ENCODE measurements around the gene GMPR2.
"Not testable (repeated sequence)": the region's sequence is repeated elsewhere in the genome, so short reads cannot be mapped to it uniquely, and the experiment has no call there.

Gene GMPR2

DNA sequence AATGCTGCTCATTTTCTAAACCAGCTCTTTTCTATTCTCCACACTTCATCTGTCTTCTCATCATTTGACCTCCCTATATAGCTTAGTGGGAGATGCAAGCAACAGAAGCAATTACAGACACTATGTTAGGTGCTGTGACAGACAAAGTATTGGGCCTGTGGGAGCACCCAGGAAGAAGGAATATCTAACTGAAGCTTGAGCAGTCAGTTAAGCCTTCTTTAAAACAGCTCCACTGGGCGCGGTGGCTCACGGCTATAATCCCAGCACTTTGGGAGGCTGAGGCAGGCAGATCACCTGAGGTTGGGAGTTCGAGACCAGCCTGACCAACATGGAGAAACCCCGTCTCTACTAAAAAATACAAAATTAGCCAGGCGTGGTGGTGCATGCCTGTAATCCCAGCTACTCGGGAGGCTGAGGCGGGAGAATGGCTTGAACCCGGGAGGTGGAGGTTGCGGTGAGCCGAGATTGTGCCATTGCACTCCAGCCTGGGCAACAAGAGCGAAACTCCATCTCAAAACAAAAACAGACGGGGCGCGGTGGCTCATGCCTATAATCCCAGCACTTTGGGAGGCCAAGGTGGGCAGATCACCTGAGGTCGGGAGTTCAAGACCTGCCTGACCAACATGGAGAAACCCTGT, 29.4 kb upstream of the GMPR2 start:
- DNase-seq = not testable (repeated sequence)

DNA sequence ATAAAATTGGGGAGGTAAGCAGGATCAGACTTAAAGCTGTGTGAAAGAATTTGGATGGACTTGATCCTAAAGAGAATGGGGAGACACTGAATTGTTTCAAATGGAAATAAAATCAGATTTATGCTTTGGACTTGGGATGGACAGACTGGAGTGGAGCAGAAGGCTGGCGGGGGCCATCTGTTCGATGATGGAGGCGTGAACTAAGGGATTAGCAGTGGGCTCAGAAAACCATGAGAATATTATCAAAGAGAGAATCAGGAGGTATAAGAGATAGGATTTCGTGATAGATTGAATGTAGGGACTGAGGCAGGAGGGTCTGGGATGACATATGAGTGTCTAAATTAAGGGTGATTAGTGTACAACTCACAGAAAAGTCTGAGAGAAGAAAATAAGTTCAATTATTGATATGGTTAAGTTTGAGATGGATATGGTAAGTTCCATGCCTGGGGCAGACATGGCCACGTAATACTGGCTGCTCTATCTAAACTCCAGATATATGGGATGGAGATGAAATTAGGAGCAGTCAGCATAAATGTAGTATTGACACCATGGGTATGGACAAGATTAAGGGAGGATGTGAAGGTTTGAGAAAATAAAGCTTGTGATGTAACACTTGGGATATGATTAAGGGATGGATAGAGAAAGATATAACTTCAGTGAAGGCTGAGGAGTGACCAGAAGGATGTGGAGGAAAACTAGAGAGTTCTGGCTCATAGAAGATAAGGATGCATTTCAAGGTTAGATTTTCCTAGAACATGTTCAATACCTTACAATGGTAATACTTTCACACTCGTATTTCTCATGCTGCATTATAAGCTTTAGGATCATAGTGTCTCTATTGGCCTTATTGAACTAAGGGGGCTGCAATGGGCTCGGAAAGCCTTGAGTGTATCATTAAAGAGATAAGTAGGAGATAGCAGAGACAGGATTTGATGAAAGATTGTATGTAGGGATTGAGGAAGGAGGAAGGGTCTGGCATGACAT, 28.3 kb upstream of the GMPR2 start:
- DNase-seq = no peak

DNA sequence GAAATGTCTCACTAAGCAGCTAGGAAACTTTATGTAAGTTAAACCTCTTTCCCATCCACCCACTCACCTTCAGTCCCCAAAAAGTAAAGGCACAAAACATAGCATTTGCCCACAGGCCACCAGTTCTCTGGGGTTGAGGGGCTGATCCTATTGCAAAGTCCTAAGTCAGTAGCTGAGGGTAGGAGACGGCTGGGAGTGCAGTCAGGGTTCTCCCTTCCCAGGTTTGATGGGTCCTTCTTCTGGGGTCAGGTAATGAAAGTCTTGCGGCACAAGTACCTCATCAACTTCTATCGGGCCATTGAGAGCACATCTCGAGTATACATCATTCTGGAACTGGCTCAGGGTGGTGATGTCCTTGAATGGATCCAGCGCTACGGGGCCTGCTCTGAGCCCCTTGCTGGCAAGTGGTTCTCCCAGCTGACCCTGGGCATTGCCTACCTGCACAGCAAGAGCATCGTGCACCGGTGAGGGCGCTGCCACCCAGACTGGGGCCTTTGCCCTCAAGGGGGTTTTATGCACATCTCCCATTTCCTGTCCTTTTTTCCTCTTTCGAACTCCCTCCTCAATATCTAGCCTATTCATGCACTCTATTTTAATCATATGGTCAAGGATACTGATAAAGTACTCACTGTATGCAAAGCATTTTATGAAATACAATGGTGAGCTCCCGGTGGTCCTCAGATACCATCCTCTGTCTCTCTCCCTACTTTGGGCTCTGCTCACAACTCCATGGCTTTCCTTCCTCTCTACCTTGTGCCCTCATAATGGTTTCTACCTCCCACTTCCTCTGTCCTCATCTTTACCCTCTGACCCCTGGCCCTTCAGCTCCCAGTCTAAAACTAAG, 26.2 kb upstream of the GMPR2 start:
- no peak for DNase-seq

DNA sequence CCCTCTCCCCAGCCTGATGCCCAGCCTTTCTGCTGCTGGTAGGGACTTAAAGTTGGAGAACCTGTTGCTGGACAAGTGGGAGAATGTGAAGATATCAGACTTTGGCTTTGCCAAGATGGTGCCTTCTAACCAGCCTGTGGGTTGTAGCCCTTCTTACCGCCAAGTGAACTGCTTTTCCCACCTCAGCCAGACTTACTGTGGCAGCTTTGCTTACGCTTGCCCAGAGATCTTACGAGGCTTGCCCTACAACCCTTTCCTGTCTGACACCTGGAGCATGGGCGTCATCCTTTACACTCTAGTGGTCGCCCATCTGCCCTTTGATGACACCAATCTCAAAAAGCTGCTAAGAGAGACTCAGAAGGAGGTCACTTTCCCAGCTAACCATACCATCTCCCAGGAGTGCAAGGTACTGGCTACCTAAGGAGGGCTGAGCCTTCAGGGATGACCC, 25.6 kb upstream of the GMPR2 start:
- no peak for DNase-seq

DNA sequence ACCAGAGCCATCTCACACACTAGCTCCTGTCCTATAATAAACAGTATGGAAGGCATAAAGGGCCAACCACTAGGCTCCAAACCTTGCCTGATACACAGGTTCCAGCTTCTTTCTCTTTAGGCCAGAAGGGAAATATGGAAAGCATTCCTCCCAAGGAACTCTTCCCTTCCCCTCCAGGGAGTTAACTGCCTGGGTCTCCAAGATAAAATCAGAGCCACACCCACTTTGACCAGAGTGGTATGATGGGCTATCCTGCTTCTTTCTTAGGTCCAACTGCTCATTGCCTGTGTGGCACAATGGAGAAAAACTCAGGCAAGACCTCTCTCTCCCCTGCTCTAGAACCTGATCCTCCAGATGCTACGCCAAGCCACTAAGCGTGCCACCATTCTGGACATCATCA, 25.1 kb upstream of the GMPR2 start:
- DNase-seq = no peak

DNA sequence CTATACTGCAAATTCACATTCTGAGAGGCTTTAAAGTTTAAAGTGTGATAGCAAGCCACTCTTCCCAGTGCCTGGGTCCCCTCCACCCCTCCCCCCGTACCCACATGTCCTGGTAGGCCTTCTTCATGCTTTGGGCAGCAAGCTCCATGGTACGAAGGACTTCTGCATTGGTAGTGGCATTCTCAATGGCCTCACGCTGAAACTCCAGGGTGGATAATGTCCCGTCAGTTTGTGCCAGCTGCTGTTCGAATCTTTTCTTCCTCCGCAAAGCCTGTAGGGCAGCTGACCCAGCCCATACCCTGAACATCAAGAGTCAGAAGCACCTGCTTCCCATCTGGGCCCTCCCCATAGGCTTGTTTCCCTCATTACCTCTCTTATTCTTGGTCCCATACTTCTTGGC, 21.4 kb upstream of the GMPR2 start:
- no peak for DNase-seq

DNA sequence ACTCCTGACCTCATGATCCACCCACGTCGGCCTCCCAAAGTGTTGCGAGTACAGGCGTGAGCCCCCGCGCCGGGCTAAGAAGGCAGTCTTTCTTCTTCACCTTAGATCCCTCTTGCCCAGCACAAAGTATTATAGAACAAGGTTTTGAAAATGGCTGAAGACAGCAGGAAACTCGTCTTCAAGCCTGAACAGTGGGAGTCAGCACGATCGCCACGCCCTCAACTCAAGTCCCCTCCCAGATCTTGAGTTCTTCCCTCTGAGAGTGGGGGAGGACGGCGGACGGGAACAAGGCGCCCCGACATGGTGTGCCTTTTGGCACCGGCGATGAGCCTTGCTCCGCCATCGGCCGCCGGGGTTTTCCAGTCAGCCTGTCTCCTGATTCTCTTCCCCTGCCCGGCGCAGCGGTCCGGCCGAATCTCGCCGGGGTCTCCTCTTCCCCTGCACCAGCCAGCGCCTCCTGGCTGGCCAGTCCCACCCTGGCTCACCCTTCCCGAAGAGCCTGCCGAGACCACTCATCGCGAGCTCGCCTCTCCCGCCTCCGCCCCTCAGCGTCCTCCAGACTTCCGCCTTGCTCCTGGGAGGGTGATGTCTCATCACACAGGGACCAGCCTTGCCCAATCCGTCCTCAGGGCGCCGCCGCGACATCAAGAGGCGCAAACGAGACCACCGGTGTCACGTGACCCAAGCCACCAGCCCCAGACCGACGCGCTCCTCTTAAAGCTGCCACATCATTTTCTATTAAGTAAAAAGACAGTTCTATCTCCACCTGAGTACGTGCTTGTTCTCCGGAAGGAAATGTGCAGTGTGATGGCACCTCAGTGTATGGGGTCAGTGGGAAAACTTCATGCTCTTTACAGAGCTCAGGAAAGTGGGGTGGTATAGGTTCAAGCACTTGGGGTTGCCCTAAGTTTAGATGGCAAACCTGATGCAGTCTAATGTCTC, 19.5 kb upstream of the GMPR2 start, which contains the start of gene CHMP4A:
TSS of gene CHMP4A (minus strand) at position 565 of the 942 bp plus-strand sequence. CDS start at position 516, 49 bp downstream.
- peak; percentile 87 to 92 (median 90) for DNase-seq

DNA sequence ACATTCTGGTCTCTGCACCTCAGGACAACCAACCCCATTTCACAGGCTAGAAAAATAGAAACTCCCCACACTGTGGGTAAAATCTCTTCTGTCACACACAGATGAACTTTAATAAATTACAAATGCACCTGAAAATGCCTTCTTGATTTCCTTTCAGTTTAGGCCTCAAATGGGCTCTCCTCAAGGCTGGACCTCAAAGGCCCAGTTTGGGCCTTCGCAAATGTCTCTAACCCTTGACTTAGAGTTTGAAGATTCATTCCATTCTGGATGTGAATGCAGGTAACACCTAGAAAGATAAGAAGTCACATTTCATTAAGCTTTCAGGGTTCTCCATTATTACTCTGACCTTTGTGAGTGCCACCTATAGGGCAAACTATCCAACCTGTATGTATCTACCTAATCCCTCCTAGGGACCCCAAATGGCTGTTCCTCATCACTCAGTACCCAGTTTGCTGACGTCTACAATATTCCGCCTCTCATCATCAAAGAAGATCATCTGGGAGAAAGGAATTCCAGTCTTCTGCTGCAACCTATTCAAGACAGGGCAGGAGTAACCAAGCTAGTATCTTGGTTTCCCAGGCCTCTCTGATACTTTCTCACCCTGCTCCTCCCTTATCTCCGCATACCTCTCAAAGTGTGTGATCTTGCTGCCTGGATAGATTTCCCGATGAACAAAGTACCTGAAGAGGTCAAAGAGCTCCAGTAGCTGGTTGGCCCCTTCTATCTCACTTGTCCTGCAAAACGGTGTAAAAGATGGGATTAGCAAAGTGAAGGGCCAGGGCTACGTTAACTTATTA, 18.7 kb upstream of the GMPR2 start:
- DNase-seq = no peak

DNA sequence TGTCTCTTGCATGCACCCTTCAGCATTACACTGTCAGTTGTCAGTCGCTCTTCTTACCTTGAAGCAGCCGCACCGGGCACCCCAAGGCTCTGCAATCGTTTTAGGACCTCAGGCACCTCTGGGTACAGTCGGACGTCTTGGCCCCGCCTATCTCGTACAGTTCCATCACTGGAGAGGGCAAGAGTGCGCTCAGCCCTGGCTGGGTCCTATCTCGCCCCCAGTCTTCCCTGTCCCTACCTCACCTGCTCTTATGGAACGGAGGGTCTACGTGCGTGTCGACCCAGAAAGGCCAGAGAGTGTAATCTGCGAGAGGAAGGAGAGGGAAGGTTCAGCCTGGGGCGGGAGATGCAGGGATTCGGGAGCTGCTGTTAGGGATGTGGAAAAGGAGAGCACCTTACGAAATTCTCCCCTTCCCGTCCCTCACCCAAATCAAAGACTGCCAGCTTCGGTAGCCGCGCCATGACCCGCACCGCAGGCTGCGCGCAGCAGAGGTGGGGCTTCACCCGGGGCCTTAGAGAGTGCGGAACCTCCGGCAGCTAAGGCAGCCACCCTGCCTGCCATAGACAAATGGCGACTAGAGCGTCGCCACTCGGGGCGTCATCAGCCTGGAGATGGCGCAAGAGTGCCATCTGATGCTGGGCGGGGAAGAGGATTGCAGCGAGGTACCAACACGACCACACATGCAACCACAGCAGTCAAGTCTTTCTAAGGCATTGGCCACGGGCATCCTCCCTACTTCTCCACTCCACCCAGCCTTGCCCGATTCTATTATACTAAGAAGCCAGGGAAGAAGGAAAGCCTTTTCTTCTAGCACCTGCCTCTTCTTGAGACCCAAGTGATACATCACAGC, 17.0 kb upstream of the GMPR2 start, which contains the start of gene MDP1:
TSS of gene MDP1 (minus strand) at position 572 of the 850 bp plus-strand sequence. CDS start at position 461, 111 bp downstream.
- peak; percentile 59 to 76 (median 66) for DNase-seq

DNA sequence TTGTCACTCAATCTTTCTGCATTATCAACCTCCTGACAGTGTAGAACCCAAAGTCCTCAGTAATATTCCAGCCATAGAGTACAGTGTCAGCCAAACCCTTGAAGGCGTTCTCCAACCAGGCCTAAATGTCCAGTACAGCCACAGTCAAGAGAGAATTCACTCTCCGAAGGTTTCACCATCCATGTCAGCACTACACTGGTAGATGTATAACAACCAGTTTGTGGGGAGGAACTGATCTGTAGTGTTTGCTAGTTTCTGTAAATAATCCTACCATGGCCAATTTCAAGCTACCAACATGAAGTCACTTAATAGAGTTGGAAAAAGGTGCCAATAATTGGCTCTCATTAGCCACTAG, 16.4 kb upstream of the GMPR2 start:
- DNase-seq = no peak

DNA sequence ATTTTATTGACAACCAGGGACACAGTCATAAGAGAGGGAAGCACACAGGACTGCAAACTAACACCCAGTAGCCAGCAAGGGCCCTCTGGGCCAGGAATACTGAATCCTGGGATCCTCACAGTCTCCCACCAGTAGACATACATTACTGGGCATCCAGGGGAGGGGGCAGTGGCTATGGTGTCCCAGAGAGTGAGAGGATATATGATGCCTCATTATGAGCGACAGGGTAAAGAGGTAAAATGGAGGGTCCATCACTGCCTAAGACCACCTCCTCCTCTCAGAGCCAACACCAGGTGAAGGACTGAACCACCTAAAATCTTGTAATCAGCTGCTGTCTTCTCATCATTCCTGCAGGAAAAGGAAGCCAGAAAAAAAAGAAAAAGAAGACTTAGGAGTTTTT, 15.9 kb upstream of the GMPR2 start:
- not testable (repeated sequence) for DNase-seq

DNA sequence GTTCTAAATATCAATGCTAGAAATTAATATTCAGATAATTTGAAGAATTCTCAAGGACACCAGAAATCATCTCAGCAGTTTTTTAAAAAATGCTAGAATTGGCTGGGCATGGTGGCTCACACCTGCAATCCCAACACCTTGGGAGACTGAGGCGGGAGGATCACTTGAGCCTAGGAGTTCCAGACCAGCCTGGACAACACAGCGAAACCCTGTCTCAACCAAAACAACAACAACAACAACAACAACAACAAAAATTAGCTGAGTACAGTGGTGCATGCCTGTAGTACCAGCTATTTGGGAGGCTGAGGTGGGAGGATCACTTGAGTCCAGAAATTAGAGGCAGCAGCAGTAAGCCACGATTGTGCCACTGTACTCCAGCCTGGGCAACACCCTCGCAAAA, 13.6 kb upstream of the GMPR2 start:
- DNase-seq = no peak

DNA sequence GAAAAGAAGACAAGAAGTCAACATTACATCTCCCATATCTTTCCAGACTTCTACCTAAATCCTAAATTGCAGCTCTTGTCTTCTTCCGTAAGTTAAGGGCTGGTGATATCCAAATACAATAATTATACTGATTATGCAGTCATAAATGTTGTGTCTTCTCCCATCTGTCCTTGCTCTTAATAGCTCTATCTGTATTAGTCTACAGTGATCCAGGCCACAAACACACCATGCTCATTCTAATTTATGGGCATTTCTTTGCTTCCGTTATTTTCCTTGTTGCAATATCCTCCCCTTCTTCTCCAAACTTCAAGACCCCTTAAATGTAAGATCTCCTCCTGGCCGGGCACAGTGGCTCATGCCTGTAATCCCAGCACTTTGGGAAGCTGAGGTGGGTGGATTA, 13.2 kb upstream of the GMPR2 start:
- no peak for DNase-seq

DNA sequence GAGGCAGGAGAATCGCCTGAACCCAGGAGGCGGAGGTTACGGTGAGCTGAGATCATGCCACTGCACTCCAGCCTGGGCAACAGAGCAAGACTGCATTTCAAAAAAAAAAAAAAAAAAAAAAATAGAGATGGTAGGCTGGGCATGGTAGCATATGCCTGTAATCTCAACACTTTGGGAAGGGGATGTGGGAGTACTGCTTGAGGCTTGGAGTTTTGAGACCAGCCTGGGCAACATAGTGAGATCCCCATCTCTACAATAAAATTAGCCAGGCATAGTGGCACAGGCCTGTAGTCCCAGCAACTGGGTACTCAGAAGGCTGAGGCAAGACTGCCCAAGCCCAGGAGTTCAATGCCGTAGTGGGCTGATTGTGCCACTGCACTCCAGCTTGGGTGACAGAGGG, 9.7 kb upstream of the GMPR2 start:
- not testable (repeated sequence) for DNase-seq

DNA sequence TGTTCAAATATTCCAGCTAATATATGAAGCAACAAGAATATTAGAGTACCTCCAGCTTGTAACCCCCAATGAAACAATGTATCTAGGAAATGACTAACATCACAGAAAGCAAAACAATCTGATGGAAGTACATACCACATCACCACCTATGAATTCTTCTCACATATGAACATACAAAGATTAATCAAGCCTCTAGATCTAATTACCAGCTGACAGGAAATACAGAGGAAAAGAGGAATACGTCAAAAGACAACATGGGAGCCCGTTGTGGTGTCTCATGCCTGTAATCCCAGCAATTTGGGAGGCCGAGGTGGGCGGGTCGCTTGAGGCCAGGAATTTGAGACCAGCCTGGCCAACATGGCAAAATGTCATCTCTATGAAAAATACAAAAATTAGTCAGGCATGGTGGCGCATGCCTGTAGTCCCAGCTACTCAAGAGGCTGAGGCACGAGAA, 8.1 kb upstream of the GMPR2 start:
- no peak for DNase-seq

DNA sequence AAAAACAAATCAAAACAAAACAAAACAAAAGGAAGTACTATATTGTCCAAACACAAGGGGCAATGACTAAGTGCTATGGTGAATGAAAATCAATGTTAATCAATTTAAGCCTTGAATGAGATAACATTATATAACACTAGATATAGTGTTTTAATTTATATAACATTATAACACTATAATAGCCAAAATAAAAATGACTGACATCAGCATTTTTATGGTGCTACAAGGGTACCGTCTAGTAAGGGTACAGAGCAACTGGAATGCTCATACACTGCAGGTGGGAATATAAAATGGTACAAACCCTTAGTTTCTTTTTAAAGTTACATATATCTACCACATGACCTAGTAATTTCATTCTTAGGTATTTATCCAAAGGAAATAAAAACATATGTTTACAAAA, 6.3 kb upstream of the GMPR2 start:
- DNase-seq = no peak

DNA sequence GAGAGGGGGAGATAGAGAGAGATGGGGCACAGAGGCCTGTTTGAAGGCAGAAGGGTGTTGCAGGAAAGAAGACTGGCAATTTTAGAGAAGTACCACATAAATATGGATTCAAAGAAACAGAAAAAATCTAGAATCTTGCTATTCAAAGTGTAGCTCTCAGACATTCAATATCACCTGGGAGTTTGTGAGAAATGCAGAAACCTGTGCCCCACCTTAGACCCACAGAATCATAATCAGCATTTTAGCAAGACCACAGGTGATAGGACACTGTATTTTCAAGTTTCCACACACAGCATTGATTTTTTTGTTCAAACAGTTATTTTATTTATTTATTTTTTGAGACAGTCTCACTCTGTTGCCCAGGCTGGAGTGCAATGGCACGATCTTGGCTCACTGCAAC, 3.8 kb upstream of the GMPR2 start:
- DNase-seq = no peak

DNA sequence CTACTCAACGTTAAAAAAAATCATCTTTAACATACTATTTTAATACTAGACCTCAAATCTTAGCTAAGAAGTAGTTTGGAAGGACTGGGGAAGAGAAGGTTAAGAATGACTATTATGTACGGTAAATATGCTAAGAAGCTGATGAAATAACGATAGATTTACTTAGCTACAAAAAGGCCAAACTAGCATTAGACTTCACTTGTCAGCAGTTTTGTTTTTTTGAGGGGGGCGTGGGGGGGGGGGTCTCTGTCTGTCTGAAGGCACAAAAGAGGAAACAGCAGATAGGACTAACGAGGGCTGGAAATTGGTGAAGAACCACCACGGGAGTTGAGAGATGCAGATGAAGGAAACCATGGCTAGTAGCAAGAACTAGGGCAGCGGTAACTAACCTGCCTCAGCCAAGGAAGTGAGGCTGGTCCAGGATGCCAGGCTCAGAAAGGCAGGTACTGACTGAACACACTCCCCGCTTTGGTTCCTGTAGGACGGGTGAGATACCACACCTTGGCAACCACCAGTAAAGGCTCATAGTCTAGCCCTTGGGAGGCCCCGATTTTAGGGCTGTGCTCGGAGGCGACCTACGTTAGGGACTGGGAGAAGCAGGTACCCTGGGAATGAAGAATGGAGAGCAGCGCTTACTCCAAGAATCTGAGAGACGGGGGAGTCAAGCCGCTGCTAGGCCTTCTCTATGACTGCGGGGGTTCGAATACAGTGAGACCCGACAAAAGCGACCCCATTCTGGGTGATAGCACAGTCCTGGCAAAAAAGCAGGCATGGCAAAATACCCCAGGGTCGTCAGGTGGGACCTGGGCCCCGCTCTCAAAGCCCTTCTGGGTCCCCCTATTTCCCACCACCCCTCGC, 1.2 kb upstream of the GMPR2 start:
- no peak for DNase-seq

DNA sequence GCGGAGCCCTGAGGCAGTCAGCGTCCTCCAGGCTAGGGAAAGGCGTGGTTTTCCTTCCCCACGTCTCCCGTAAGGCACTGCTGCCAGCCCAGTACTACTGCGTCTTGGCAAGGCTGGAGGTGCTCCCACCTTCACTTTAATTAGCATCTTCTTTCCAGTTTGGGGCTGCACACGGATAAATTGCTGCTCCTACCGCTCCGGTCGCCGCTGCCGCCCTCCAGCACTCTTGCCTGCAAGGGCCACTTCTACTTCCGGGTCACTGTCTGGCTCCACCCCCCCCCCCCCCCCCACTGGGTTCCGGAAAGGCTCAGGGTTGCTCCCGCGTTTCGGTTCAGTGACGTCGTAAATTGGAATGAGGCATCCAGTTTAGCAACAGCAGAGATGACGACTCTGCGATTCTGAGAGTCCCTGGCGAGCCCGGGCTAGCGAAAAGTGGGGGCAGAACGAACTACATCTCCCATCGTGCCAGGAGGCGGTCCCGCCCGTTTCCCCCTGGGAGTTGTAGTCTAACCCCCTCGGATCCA, 546 bp upstream of the GMPR2 start, which contains the start of gene NEDD8:
TSS of gene NEDD8 (minus strand) at position 247 of the 524 bp plus-strand sequence. CDS start at position 147, 100 bp downstream.
- DNase-seq = peak; percentile 82 to 92 (median 89)

All from activated CD4-positive, CD25-positive, alpha-beta regulatory T cell (primary cell).